Measurements from ENCODE around the gene AGMAT.

- TF ChIP-seq FOXK2 (conservative IDR thresholded peaks at IDR 0.05 in 1 of 2, IDR thresholded peaks at IDR 0.05 in 1 of 2; ENCODE audit: low read depth in 2 of 2) (no peak), ZSCAN29 (IDR thresholded peaks at IDR 0.05) (no peak), POLR2AphosphoS5 (IDR thresholded peaks at IDR 0.05; ENCODE audit: control insufficient read depth, insufficient read depth, low read depth, low read length) (no peak)
Measured at GRCh38 chr1:15542388-15543250, 42.2 kb downstream of the AGMAT start.

All from K562 (cell line).